Gastroesophageal sphincter (tissue), 4 donors: ENCODE data around the gene GOLM1. TPM values are rescaled to one million over a fixed set of nuclear protein-coding genes. Genes with fewer than 3 reads are reported as not detected.

Experiments used
- ATAC-seq: fragments of 150-250 bp; one replicate; pipeline ENCODE4 v1.9.1; 2016; ENCODE audit warnings: mild to moderate bottlenecking, moderate library complexity
- H3K27ac ChIP-seq, 4 donors: fragments of 200-600 bp; sonication (generic) in 3 of 4; 1 replicate in 3 of 4; 2 replicates in 1 of 4; pipeline ENCODE4 v1.5.1; 2016 to 2019
- H3K27me3 ChIP-seq: fragments of 200-600 bp; sonication (generic); one replicate; pipeline ENCODE4 v1.5.1; 2019
- H3K36me3 ChIP-seq, 2 donors: fragments of 200-600 bp; sonication (generic); one replicate each; pipeline ENCODE4 v1.5.1; 2019; ENCODE audit warnings: control low read depth in 1 of 2
- H3K4me1 ChIP-seq, 3 donors: fragments of 200-600 bp; sonication (generic); 1 replicate in 2 of 3; 2 replicates in 1 of 3; pipeline ENCODE4 v1.5.1; 2016 to 2019; ENCODE audit warnings: control low read depth in 2 of 3
- H3K4me3 ChIP-seq, 2 donors: fragments of 200-600 bp; sonication (generic); one replicate each; pipeline ENCODE4 v1.5.1; 2019; ENCODE audit warnings: mild to moderate bottlenecking in 1 of 2, moderate library complexity in 1 of 2
- H3K9me3 ChIP-seq, 3 donors: fragments of 200-600 bp; sonication (generic); one replicate each; pipeline ENCODE4 v1.5.1; 2017 to 2019; ENCODE audit warnings: control low read depth in 2 of 3
- CTCF ChIP-seq, 4 experiments: fragments of 200-600 bp in 2 of 4; fragments of 450-650 bp in 2 of 4; sonication (generic) in 1 of 4; IDR thresholded peaks; one replicate each; pipeline ENCODE4 v1.5.1; 2017 to 2019; ENCODE audit warnings: antibody characterized with exemption in 4 of 4, mild to moderate bottlenecking in 2 of 4, moderate library complexity in 2 of 4
- EP300 ChIP-seq: sonication (generic); formaldehyde crosslinking; IDR thresholded peaks from one replicate; pipeline ENCODE4 v1.6.1; 2017; ENCODE audit warnings: antibody characterized with exemption, mild to moderate bottlenecking
- POLR2A ChIP-seq, 2 donors: fragments of 450-650 bp; IDR thresholded peaks; one replicate each; pipeline ENCODE4 v1.6.1; 2017; ENCODE audit warnings: antibody characterized with exemption in 2 of 2, mild to moderate bottlenecking in 2 of 2, moderate library complexity in 1 of 2
- POLR2AphosphoS5 ChIP-seq: sonication (generic); formaldehyde crosslinking; IDR thresholded peaks from one replicate; pipeline ENCODE4 v1.6.1; 2017; ENCODE audit warnings: antibody characterized with exemption
- WGBS, 2 donors: methylation state at CpG; one replicate each; pipeline ENCODE4 v1.1.5; 2018; ENCODE audit warnings: low coverage in 1 of 2; 5-methylcytosine and 5-hydroxymethylcytosine counted together
- total RNA-seq, 4 donors: library from RNA; depleted of rRNA; stranded (reverse); fragments of >200 nt; gene quantifications; one replicate each; pipeline ENCODE4 v1.1.0, GENCODE V29; 2016

The GOLM1 gene
- total RNA-seq, 4 donors from 2014 or later, result 4.8 to 22.2 (median 8.0) TPM

DNA sequence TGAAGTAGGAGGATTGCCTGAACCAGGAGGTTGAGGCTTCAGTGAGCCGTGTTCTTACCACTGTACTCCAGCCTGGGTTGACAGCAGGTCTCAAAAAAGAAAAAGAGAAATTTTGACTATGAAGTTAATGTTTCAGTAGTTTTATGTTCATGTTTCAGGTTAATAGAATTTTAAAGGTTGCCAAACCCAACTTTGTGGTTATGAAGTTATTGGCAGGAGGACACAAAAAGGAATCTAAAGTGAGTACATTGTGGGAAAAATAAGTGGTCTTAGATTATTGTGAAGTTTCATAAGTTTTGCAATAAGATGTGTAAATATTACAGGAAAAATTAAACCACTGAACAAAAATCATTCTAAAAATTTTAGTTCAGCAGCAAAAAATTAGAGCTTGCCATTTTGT is 78.6 kb downstream of the GOLM1 start:
- Histone ChIP-seq H3K36me3 (peaks cover 9 to 85% of the 10 kb centered on the region in 2 donors), H3K4me3 (no peak overlapping the region), H3K4me1 (no peaks in the 10 kb centered on the region), H3K9me3 (no peaks in the 10 kb centered on the region), H3K27me3 (no peaks in the 10 kb centered on the region), H3K27ac (no peak overlapping the region)
- TF ChIP-seq POLR2A (IDR thresholded peaks at IDR 0.05) (no peak), EP300 (no peak), CTCF (IDR thresholded peaks at IDR 0.05) (no peak), POLR2AphosphoS5 (no peak)
- ATAC-seq, result no peak
- WGBS, 2 donors, result 100% methylated on average over 1 of the region's 1 CpG

DNA sequence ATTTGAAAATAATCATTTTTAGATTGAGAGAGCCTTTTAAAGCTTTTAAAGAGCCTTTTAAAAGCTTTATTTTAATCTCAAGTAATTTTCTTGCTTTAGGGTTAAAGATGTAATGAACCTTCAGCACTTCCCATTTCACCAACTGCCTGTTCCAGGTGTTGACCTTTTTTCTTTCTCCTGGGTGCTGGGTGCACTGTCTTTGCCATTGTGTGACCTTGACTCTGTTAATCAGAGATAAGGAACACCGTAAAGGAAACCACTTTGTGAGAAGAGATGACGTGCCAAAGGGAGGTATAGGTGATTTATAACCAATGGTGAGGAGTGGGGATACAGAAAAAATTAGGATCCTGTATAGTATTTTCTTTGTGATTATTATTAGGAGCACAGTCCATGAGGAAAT is 90.2 kb downstream of the GOLM1 start:
- no peak for TF ChIP-seq CTCF (IDR thresholded peaks at IDR 0.05)
- no peak for TF ChIP-seq POLR2A (IDR thresholded peaks at IDR 0.05)
- Histone ChIP-seq H3K4me3 (no peak overlapping the region), H3K9me3 (peaks cover 0 to 6% (median 0%) of the 10 kb centered on the region in 3 donors), H3K27me3 (no peaks in the 10 kb centered on the region), H3K4me1 (peaks cover 0 to 3% (median 0%) of the 10 kb centered on the region in 3 donors), H3K36me3 (peaks cover 2 to 88% of the 10 kb centered on the region in 2 donors), H3K27ac (no peak overlapping the region)
- WGBS, 2 donors, result 66 to 100% methylated on average over 2 of the region's 2 CpGs
- ATAC-seq, result no peak

DNA sequence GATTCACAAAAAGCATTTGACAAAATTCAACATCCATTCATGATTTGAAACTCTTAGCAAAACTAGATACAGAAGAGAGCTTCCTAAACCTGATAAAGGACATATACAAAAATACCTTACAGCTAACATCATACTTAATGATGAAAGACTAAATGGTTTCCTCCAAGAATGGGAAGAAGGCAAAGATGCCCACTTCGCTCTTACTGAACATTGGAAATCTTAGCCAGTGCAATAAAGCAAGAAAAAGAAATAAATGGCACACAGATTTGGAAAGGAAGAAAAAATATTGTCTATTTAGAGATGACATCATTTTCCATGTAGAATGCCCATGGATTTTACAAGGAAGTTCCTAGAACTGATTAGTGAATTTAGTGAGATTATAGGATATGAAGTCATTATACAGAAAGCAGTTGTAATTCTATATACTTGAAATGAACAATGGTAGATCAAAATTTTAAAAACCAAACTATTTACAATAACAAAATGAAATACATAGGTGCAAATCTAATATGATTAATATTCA is 94.0 kb downstream of the GOLM1 start:
- Histone ChIP-seq H3K27me3 (no peaks in the 10 kb centered on the region), H3K27ac (no peak overlapping the region), H3K4me1 (no peaks in the 10 kb centered on the region), H3K9me3 (peaks cover 0 to 6% (median 0%) of the 10 kb centered on the region in 3 donors), H3K36me3 (peaks cover 2 to 73% of the 10 kb centered on the region in 2 donors), H3K4me3 (no peak overlapping the region)
- 90 to 100% methylated on average over 1 of the region's 1 CpG for WGBS, 2 donors
- TF ChIP-seq CTCF (IDR thresholded peaks at IDR 0.05) (no peak), EP300 (no peak), POLR2AphosphoS5 (no peak), POLR2A (IDR thresholded peaks at IDR 0.05) (no peak)
- no peak for ATAC-seq

GRCh38 chr9:85995599-85995998 is 103.8 kb downstream of the GOLM1 start:
- Histone ChIP-seq H3K9me3 (no peaks in the 10 kb centered on the region), H3K36me3 (peaks cover 0 to 41% of the 10 kb centered on the region in 2 donors), H3K4me3 (no peak overlapping the region), H3K27me3 (no peaks in the 10 kb centered on the region), H3K4me1 (peaks cover 0 to 5% (median 0%) of the 10 kb centered on the region in 3 donors), H3K27ac (no peak overlapping the region)
- WGBS, 2 donors, result 100% methylated on average over 1 of the region's 1 CpG
- TF ChIP-seq EP300 (no peak), POLR2A (IDR thresholded peaks at IDR 0.05) (no peak), POLR2AphosphoS5 (no peak), CTCF (IDR thresholded peaks at IDR 0.05) (no peak)
- no peak for ATAC-seq

GRCh38 chr9:85995097-85995496 is 104.3 kb downstream of the GOLM1 start:
- no peak overlapping the region for H3K27ac ChIP-seq
- H3K9me3 ChIP-seq, result no peaks in the 10 kb centered on the region
- H3K27me3 ChIP-seq, result no peaks in the 10 kb centered on the region
- H3K36me3 ChIP-seq, result peaks cover 0 to 39% of the 10 kb centered on the region in 2 donors
- H3K4me1 ChIP-seq, result peaks cover 0 to 5% (median 0%) of the 10 kb centered on the region in 3 donors
- H3K4me3 ChIP-seq, result no peak overlapping the region
- ATAC-seq, result no peak
- no peak for TF ChIP-seq POLR2A (IDR thresholded peaks at IDR 0.05)
- no peak for TF ChIP-seq EP300
- no peak for TF ChIP-seq CTCF (IDR thresholded peaks at IDR 0.05)
- TF ChIP-seq POLR2AphosphoS5, result no peak
